Spinal cord (tissue), 10 donors: Measurements from ENCODE around the gene HSPB8. TPM values are rescaled to one million over a fixed set of nuclear protein-coding genes. Genes with fewer than 3 reads are reported as not detected.
"Not testable (repeated sequence)": the region's sequence is repeated elsewhere in the genome, so short reads cannot be mapped to it uniquely, and the experiment has no call there.

Experiments used
- DNase-seq, 6 donors: peaks; one replicate each; pipeline versions ENCODE4 v3.0.0 to v3.0.0-alpha.2; 2013 to 2015; ENCODE audit warnings: low spot score in 6 of 6, low read depth in 4 of 6
- H3K27ac ChIP-seq: one replicate; pipeline ENCODE4 v1.5.1; 2013; ENCODE audit warnings: low read depth, low read length, control low read depth
- H3K27me3 ChIP-seq: one replicate; pipeline ENCODE4 v1.6.1; 2013; ENCODE audit warnings: low read length; ENCODE audit not compliant: control insufficient read depth, insufficient read depth
- H3K36me3 ChIP-seq: one replicate; pipeline ENCODE4 v1.6.1; 2013; ENCODE audit warnings: low read length; ENCODE audit not compliant: control insufficient read depth, insufficient read depth
- H3K4me1 ChIP-seq: one replicate; pipeline ENCODE4 v1.6.1; 2013; ENCODE audit warnings: low read length; ENCODE audit not compliant: control insufficient read depth, insufficient read depth
- H3K4me3 ChIP-seq: one replicate; pipeline ENCODE4 v1.5.1; 2013; ENCODE audit warnings: low read depth, low read length, control low read depth
- H3K9me3 ChIP-seq: one replicate; pipeline ENCODE4 v1.6.1; 2013; ENCODE audit warnings: low read length; ENCODE audit not compliant: control insufficient read depth, insufficient read depth
- WGBS: methylation state at CpG from one replicate; pipeline ENCODE4 v1.1.5; 2013; ENCODE audit warnings: missing lambda C conversion rate; ENCODE audit not compliant: insufficient coverage; 5-methylcytosine and 5-hydroxymethylcytosine counted together
- polyA plus RNA-seq, 2 donors: library from polyadenylated mRNA; unstranded; fragments of 120-200 nt; gene quantifications; one replicate each; pipeline ENCODE4 v1.2.1, GENCODE V29; 2013; ENCODE audit not compliant: insufficient read length in 2 of 2
- total RNA-seq, 2 donors: library from RNA; depleted of rRNA in 1 of 2; stranded (reverse); fragments of 120-200 nt in 1 of 2; fragments of >200 nt in 1 of 2; gene quantifications; one replicate each; pipeline versions ENCODE4 v1.2.3 to v1.2.4, GENCODE V29; 2013 to 2014
- donor health status: healthy.

HSPB8 gene
- total and polyA plus RNA-seq, 4 donors, result 14.8 to 31.2 (median 26.8) TPM

- not testable (repeated sequence) for H3K27ac ChIP-seq, H3K27me3 ChIP-seq, H3K9me3 ChIP-seq, H3K4me3 ChIP-seq, H3K36me3 ChIP-seq, H3K4me1 ChIP-seq
- DNase-seq, result peak in 1 of 6 donors; percentile 56
- WGBS, result 26% methylated on average over 5 of the region's 9 CpGs
Measured at GRCh38 chr12:119218875-119219274, 40.1 kb downstream of the HSPB8 start.

GRCh38 chr12:119222222-119222951 is 43.7 kb downstream of the HSPB8 start:
- H3K27me3 ChIP-seq, result no peaks in the 10 kb centered on the region
- no peaks in the 10 kb centered on the region for H3K36me3 ChIP-seq
- no peak for DNase-seq
- no peak overlapping the region for H3K4me3 ChIP-seq
- 100% methylated on average over 1 of the region's 5 CpGs for WGBS
- no peaks in the 10 kb centered on the region for H3K4me1 ChIP-seq
- no peak overlapping the region for H3K27ac ChIP-seq
- H3K9me3 ChIP-seq, result no peaks in the 10 kb centered on the region

- Histone ChIP-seq H3K27ac (no peak overlapping the region), H3K36me3 (no peaks in the 10 kb centered on the region), H3K27me3 (no peaks in the 10 kb centered on the region), H3K4me3 (no peak overlapping the region), H3K9me3 (no peaks in the 10 kb centered on the region), H3K4me1 (no peaks in the 10 kb centered on the region)
- WGBS, result 44% methylated on average over 2 of the region's 4 CpGs
- DNase-seq, result no peak
Measured at GRCh38 chr12:119225454-119225853, 46.7 kb downstream of the HSPB8 start.

GRCh38 chr12:119227292-119227691 is 48.6 kb downstream of the HSPB8 start:
- Histone ChIP-seq H3K27me3 (no peaks in the 10 kb centered on the region), H3K4me1 (no peaks in the 10 kb centered on the region), H3K27ac (no peak overlapping the region)

GRCh38 chr12:119229205-119229604 is 50.5 kb downstream of the HSPB8 start:
- H3K4me3 ChIP-seq, result no peak overlapping the region
- no peak overlapping the region for H3K27ac ChIP-seq
- no peaks in the 10 kb centered on the region for H3K36me3 ChIP-seq
- H3K4me1 ChIP-seq, result no peaks in the 10 kb centered on the region
- no CpG with 5 or more reads among the region's 2 CpGs for WGBS
- H3K9me3 ChIP-seq, result no peaks in the 10 kb centered on the region
- no peaks in the 10 kb centered on the region for H3K27me3 ChIP-seq
- no peak for DNase-seq

More at GRCh38 chr12:119227292-119227691, 48.6 kb downstream of the HSPB8 start:
- WGBS, result 84% methylated on average over 3 of the region's 3 CpGs
- Histone ChIP-seq H3K9me3 (no peaks in the 10 kb centered on the region), H3K36me3 (no peaks in the 10 kb centered on the region), H3K4me3 (no peak overlapping the region)
- DNase-seq, result no peak

GRCh38 chr12:119229837-119230236 is 51.1 kb downstream of the HSPB8 start:
- Histone ChIP-seq H3K36me3 (no peaks in the 10 kb centered on the region), H3K4me1 (no peaks in the 10 kb centered on the region), H3K27me3 (no peaks in the 10 kb centered on the region), H3K4me3 (peak overlapping the region; percentile 18), H3K27ac (no peak overlapping the region), H3K9me3 (no peaks in the 10 kb centered on the region)
- peak in 4 of 6 donors; percentile 35 to 92 (median 68) for DNase-seq
- WGBS, result 11% methylated on average over 8 of the region's 9 CpGs

- WGBS, result 89% methylated on average over 5 of the region's 5 CpGs
- H3K36me3 ChIP-seq, result no peaks in the 10 kb centered on the region
- no peak overlapping the region for H3K27ac ChIP-seq
- no peaks in the 10 kb centered on the region for H3K27me3 ChIP-seq
- H3K4me1 ChIP-seq, result no peaks in the 10 kb centered on the region
- no peaks in the 10 kb centered on the region for H3K9me3 ChIP-seq
- DNase-seq, result no peak
- no peak overlapping the region for H3K4me3 ChIP-seq
Measured at GRCh38 chr12:119230807-119231206, 52.1 kb downstream of the HSPB8 start.

GRCh38 chr12:119231774-119232173 is 53.0 kb downstream of the HSPB8 start:
- Histone ChIP-seq H3K9me3 (no peaks in the 10 kb centered on the region), H3K36me3 (no peaks in the 10 kb centered on the region), H3K4me1 (no peaks in the 10 kb centered on the region), H3K27ac (no peak overlapping the region), H3K4me3 (no peak overlapping the region), H3K27me3 (no peaks in the 10 kb centered on the region)
- WGBS, result 85% methylated on average over 4 of the region's 4 CpGs
- DNase-seq, result no peak

GRCh38 chr12:119235197-119235751 is 56.5 kb downstream of the HSPB8 start:
- WGBS, result 45% methylated on average over 4 of the region's 9 CpGs
- Histone ChIP-seq H3K4me1 (no peaks in the 10 kb centered on the region), H3K9me3 (no peaks in the 10 kb centered on the region), H3K4me3 (no peak overlapping the region), H3K36me3 (no peaks in the 10 kb centered on the region), H3K27me3 (no peaks in the 10 kb centered on the region), H3K27ac (no peak overlapping the region)
- DNase-seq, result peak in 1 of 6 donors; percentile 86

- H3K27me3 ChIP-seq, result no peaks in the 10 kb centered on the region
- no peak overlapping the region for H3K4me3 ChIP-seq
- no peak for DNase-seq
- H3K36me3 ChIP-seq, result no peaks in the 10 kb centered on the region
- H3K4me1 ChIP-seq, result no peaks in the 10 kb centered on the region
- H3K9me3 ChIP-seq, result no peaks in the 10 kb centered on the region
- no peak overlapping the region for H3K27ac ChIP-seq
Measured at GRCh38 chr12:119236372-119236771, 57.6 kb downstream of the HSPB8 start.
